HepG2 (cell line): ENCODE data around the gene HINT1. TPM values are rescaled to one million over a fixed set of nuclear protein-coding genes. Genes with fewer than 3 reads are reported as not detected.
A peak's percentile ranks its signal among the peaks of the same experiment; 100 is the strongest.

Source experiments
- CERS6 ChIP-seq: sonication (generic); formaldehyde crosslinking; IDR thresholded peaks from 2 replicates; pipeline ENCODE4 v1.5.0; 2020; ENCODE audit warnings: missing genetic modification reagents
- FOXA1 ChIP-seq, 2 experiments: fragments of 450-650 bp in 1 of 2; sonication (generic) in 1 of 2; formaldehyde crosslinking in 1 of 2; IDR thresholded peaks; 2 replicates each; pipeline versions ENCODE4 v1.4.0 to v1.6.1; 2016 to 2020; ENCODE audit warnings: missing genetic modification reagents in 1 of 2
- HOXA5 ChIP-seq: sonication (generic); formaldehyde crosslinking; IDR thresholded peaks from 2 replicates; pipeline ENCODE4 v1.4.0; 2020; ENCODE audit warnings: missing genetic modification reagents
- NCOA1 ChIP-seq: sonication (generic); formaldehyde crosslinking; IDR thresholded peaks from 2 replicates; pipeline ENCODE4 v1.9.0; 2021; ENCODE audit warnings: missing genetic modification reagents
- NFIC ChIP-seq: IDR thresholded peaks from 2 replicates; pipeline ENCODE4 v1.6.1; 2012; ENCODE audit warnings: mild to moderate bottlenecking, low read length, inconsistent platforms
- RARA ChIP-seq: IDR thresholded peaks from 2 replicates; pipeline ENCODE4 v1.6.1; 2016; ENCODE audit warnings: missing genetic modification reagents, missing compliant biosample characterization
- SP5 ChIP-seq: IDR thresholded peaks from 2 replicates; pipeline ENCODE4 v1.6.1; 2016; ENCODE audit warnings: low read depth, borderline replicate concordance
- ZNF138 ChIP-seq: sonication (generic); formaldehyde crosslinking; IDR thresholded peaks from 2 replicates; pipeline ENCODE4 v1.5.0; 2020; ENCODE audit warnings: mild to moderate bottlenecking, low read depth, missing genetic modification reagents
- ZNF282 ChIP-seq: fragments of 450-650 bp; IDR thresholded peaks from 2 replicates; pipeline ENCODE4 v1.6.1; 2018; ENCODE audit not compliant: partially characterized antibody
- ZNF446 ChIP-seq: sonication (generic); formaldehyde crosslinking; IDR thresholded peaks from 2 replicates; pipeline ENCODE4 v1.5.0; 2020; ENCODE audit warnings: mild to moderate bottlenecking, missing genetic modification reagents
- ZNF546 ChIP-seq: sonication (generic); formaldehyde crosslinking; conservative IDR thresholded peaks from 2 replicates; pipeline ENCODE4 v1.8.1; 2023; ENCODE audit warnings: mild to moderate bottlenecking, missing genetic modification reagents
- ZNF607 ChIP-seq: sonication (generic); formaldehyde crosslinking; IDR thresholded peaks from 2 replicates; pipeline ENCODE4 v1.5.1; 2020; ENCODE audit warnings: missing genetic modification reagents, mild to moderate bottlenecking, borderline replicate concordance
- polyA plus RNA-seq, 8 experiments: library from polyadenylated mRNA; depleted of rRNA in 3 of 8; stranded (reverse) in 7 of 8; unstranded in 1 of 8; fragments of >200 nt; fragmentation: Illumina TruSeq in 4 of 8; extraction: Trizol in 4 of 8; gene quantifications; 2 replicates each; pipeline versions ENCODE4 v1.2.1 to v1.2.3, GENCODE V29; 2011 to 2016; ENCODE audit warnings: low read depth in 4 of 8, missing spikeins in 1 of 8, mixed read lengths in 1 of 8; ENCODE audit not compliant: insufficient read depth in 1 of 8
- total RNA-seq, 5 experiments: library from RNA; depleted of rRNA; stranded (reverse); fragments of >200 nt; fragmentation: Illumina TruSeq; extraction: Trizol; gene quantifications; 2 replicates each; pipeline ENCODE4 v1.2.3, GENCODE V29; 2016; ENCODE audit warnings: low read depth in 1 of 5
- TF ChIP-seq, protein P1 (sequence below): sonication (generic); formaldehyde crosslinking; IDR thresholded peaks from 2 replicates; pipeline ENCODE4 v1.8.1; 2022; ENCODE audit warnings: mild to moderate bottlenecking, missing genetic modification reagents
- TF ChIP-seq, protein P2 (sequence below): sonication (generic); formaldehyde crosslinking; IDR thresholded peaks from 2 replicates; pipeline ENCODE4 v1.4.0; 2020; ENCODE audit warnings: missing genetic modification reagents, mild to moderate bottlenecking, borderline replicate concordance
- TF ChIP-seq, protein P3 (sequence below): sonication (generic); formaldehyde crosslinking; IDR thresholded peaks from 2 replicates; pipeline ENCODE4 v1.4.0; 2020; ENCODE audit warnings: mild to moderate bottlenecking, missing genetic modification reagents
- TF ChIP-seq, protein P4 (sequence below): fragments of 450-650 bp; IDR thresholded peaks from 2 replicates; pipeline ENCODE4 v1.6.1; 2017; ENCODE audit warnings: mild to moderate bottlenecking

The HINT1 gene
- total and polyA plus RNA-seq, 2 of the 13 experiments (the other 11 are each of a cell fraction or from before 2014, with no cell fraction given): 428 to 997 TPM

- TF ChIP-seq, protein P1, sequence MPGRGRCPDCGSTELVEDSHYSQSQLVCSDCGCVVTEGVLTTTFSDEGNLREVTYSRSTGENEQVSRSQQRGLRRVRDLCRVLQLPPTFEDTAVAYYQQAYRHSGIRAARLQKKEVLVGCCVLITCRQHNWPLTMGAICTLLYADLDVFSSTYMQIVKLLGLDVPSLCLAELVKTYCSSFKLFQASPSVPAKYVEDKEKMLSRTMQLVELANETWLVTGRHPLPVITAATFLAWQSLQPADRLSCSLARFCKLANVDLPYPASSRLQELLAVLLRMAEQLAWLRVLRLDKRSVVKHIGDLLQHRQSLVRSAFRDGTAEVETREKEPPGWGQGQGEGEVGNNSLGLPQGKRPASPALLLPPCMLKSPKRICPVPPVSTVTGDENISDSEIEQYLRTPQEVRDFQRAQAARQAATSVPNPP (CRISPR knock-in tag): no peak
- TF ChIP-seq, protein P2, sequence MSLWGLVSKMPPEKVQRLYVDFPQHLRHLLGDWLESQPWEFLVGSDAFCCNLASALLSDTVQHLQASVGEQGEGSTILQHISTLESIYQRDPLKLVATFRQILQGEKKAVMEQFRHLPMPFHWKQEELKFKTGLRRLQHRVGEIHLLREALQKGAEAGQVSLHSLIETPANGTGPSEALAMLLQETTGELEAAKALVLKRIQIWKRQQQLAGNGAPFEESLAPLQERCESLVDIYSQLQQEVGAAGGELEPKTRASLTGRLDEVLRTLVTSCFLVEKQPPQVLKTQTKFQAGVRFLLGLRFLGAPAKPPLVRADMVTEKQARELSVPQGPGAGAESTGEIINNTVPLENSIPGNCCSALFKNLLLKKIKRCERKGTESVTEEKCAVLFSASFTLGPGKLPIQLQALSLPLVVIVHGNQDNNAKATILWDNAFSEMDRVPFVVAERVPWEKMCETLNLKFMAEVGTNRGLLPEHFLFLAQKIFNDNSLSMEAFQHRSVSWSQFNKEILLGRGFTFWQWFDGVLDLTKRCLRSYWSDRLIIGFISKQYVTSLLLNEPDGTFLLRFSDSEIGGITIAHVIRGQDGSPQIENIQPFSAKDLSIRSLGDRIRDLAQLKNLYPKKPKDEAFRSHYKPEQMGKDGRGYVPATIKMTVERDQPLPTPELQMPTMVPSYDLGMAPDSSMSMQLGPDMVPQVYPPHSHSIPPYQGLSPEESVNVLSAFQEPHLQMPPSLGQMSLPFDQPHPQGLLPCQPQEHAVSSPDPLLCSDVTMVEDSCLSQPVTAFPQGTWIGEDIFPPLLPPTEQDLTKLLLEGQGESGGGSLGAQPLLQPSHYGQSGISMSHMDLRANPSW (CRISPR knock-in tag): no peak
- TF ChIP-seq ZNF446 (CRISPR knock-in tag) (no peak), RARA (peak; percentile 27; the same call in 1 of the 2 replicates), SP5 (no peak), ZNF607 (no peak), HOXA5 (CRISPR knock-in tag) (0 out of 2 replicates have a peak, but pooled peaks have one; percentile 49), ZNF138 (CRISPR knock-in tag) (0 out of 2 replicates have a peak, but pooled peaks have one; percentile 83), NFIC (no peak), FOXA1 (IDR thresholded peaks at IDR 0.05) (no peak), FOXA1 (CRISPR knock-in tag; IDR thresholded peaks at IDR 0.05) (no peak), ZNF282 (no peak), NCOA1 (CRISPR knock-in tag) (peak; percentile 87), CERS6 (CRISPR knock-in tag) (peak; percentile 74; the same call in 1 of the 2 replicates), ZNF546 (no peak)
- TF ChIP-seq, protein P3, sequence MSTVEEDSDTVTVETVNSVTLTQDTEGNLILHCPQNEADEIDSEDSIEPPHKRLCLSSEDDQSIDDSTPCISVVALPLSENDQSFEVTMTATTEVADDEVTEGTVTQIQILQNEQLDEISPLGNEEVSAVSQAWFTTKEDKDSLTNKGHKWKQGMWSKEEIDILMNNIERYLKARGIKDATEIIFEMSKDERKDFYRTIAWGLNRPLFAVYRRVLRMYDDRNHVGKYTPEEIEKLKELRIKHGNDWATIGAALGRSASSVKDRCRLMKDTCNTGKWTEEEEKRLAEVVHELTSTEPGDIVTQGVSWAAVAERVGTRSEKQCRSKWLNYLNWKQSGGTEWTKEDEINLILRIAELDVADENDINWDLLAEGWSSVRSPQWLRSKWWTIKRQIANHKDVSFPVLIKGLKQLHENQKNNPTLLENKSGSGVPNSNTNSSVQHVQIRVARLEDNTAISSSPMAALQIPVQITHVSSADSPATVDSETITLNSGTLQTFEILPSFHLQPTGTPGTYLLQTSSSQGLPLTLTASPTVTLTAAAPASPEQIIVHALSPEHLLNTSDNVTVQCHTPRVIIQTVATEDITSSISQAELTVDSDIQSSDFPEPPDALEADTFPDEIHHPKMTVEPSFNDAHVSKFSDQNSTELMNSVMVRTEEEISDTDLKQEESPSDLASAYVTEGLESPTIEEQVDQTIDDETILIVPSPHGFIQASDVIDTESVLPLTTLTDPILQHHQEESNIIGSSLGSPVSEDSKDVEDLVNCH (CRISPR knock-in tag): no peak
- TF ChIP-seq, protein P4, sequence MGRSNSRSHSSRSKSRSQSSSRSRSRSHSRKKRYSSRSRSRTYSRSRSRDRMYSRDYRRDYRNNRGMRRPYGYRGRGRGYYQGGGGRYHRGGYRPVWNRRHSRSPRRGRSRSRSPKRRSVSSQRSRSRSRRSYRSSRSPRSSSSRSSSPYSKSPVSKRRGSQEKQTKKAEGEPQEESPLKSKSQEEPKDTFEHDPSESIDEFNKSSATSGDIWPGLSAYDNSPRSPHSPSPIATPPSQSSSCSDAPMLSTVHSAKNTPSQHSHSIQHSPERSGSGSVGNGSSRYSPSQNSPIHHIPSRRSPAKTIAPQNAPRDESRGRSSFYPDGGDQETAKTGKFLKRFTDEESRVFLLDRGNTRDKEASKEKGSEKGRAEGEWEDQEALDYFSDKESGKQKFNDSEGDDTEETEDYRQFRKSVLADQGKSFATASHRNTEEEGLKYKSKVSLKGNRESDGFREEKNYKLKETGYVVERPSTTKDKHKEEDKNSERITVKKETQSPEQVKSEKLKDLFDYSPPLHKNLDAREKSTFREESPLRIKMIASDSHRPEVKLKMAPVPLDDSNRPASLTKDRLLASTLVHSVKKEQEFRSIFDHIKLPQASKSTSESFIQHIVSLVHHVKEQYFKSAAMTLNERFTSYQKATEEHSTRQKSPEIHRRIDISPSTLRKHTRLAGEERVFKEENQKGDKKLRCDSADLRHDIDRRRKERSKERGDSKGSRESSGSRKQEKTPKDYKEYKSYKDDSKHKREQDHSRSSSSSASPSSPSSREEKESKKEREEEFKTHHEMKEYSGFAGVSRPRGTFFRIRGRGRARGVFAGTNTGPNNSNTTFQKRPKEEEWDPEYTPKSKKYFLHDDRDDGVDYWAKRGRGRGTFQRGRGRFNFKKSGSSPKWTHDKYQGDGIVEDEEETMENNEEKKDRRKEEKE: no peak
Measured at GRCh38 chr5:131164191-131165118, 601 bp downstream of the HINT1 start (continued).
